ENCODE measurements around the gene ERBIN. TPM values are rescaled to one million over a fixed set of nuclear protein-coding genes. Genes with fewer than 3 reads are reported as not detected.

ERBIN gene
- total and polyA plus RNA-seq, 2 experiments from 2014 or later: 32.9 to 117 TPM

DNA sequence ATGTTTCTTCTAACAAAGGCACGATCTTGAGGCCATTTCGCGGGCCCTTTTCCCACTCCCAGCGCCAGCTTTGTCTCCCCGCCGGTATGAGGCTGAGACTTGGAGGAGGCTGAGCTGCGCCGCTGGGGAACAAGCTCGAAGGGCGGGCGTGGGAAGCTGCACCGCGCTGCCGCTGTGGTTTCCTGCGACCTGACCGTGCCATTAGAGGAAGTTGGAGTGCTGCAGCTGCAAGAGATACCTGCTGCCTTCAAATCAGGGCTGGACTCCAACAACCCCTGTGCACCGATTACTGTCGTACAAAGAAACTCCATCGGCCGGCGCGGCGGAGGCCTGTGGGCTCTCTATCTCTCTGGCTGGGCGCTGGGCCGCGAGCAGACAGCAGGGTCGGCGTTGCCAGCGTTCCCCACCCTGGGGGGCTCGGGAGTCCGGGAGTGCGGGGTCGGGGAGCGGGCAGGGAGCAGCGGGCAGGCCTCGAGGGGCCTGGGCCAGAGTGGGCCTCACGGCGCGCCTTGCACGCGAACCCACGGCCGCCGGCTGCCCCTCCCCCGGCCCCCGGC is 1.3 kb upstream of the ERBIN start:
- H3K79me2 ChIP-seq: peaks cover 36% of the 10 kb centered on the region
- DNase-seq (ENCODE audit: low spot score): peak; percentile 74
- WGBS (ENCODE audit: low lambda C conversion rate, missing lambda C conversion rate): under 1% methylated on average over 29 of the region's 46 CpGs
- peak overlapping the region; percentile 100 for H3K27ac ChIP-seq
- TF ChIP-seq, protein P1, sequence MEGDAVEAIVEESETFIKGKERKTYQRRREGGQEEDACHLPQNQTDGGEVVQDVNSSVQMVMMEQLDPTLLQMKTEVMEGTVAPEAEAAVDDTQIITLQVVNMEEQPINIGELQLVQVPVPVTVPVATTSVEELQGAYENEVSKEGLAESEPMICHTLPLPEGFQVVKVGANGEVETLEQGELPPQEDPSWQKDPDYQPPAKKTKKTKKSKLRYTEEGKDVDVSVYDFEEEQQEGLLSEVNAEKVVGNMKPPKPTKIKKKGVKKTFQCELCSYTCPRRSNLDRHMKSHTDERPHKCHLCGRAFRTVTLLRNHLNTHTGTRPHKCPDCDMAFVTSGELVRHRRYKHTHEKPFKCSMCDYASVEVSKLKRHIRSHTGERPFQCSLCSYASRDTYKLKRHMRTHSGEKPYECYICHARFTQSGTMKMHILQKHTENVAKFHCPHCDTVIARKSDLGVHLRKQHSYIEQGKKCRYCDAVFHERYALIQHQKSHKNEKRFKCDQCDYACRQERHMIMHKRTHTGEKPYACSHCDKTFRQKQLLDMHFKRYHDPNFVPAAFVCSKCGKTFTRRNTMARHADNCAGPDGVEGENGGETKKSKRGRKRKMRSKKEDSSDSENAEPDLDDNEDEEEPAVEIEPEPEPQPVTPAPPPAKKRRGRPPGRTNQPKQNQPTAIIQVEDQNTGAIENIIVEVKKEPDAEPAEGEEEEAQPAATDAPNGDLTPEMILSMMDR (IDR thresholded peaks at IDR 0.05; ENCODE audit: poor library complexity): no peak
- TF ChIP-seq EZH2 (IDR thresholded peaks at IDR 0.05; ENCODE audit: borderline replicate concordance) (no peak), EZH2phosphoT487 (IDR thresholded peaks at IDR 0.05; ENCODE audit: low read depth, severe bottlenecking, unreplicated experiment) (no peak)
- H3K9me3 ChIP-seq (ENCODE audit: low read depth): no peaks in the 10 kb centered on the region
- H2AFZ ChIP-seq: peak overlapping the region; percentile 15
- peaks cover 24% of the 10 kb centered on the region for H4K20me1 ChIP-seq (ENCODE audit: insufficient read depth, poor library complexity, severe bottlenecking)
- H3K9me2 ChIP-seq (replicated peaks; ENCODE audit: insufficient read depth): no peaks in the 10 kb centered on the region
- peak overlapping the region; percentile 60 for H3K4me3 ChIP-seq
- H3K4me2 ChIP-seq: peak overlapping the region; percentile 85
- no peaks in the 10 kb centered on the region for H3K36me3 ChIP-seq (replicated peaks; ENCODE audit: insufficient read depth, low read depth)
- peaks cover 27% of the 10 kb centered on the region for H3K4me1 ChIP-seq (ENCODE audit: insufficient read depth)
- H3K27me3 ChIP-seq: no peaks in the 10 kb centered on the region

DNA sequence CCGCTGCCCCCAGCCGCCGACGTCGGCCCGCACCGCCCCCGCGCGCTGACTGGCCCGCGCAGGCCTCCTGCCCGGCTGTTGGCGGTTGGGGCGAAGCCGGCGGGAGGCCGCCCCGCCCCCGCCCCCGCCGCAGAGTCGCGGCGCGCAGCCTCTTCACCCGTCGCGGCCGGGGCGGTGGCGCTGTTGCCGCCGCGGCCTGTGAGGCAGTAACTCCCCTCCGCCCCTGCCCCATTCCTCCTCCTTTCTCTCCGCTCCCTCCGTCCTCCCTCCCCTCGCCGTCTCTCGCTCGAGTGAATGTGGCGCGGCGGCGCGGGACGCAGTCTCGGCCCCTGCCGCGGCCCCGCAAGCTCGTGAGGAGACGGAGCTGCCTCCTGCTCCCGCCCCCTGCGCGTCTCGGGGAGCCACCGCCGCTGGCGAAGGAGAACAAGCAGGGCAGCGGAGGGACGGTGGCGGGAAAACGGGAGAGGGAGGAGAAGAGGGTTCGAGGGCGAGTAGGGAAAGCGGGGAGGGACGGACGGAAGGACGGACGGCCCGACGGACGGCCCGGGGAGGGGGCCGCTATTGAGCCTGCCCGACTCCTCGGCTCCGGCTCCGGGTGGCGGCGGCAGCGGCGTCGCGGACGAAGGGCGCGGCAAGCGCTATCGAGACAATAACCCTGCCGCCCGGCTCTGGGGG is 637 bp upstream of the ERBIN start:
- DNase-seq (ENCODE audit: low spot score): peak; percentile 97
- Histone ChIP-seq H3K36me3 (replicated peaks; ENCODE audit: insufficient read depth, low read depth) (no peaks in the 10 kb centered on the region), H3K4me1 (ENCODE audit: insufficient read depth) (peaks cover 27% of the 10 kb centered on the region), H3K27ac (peak overlapping the region; percentile 100), H3K4me2 (peak overlapping the region; percentile 85), H3K27me3 (no peaks in the 10 kb centered on the region), H3K9me2 (replicated peaks; ENCODE audit: insufficient read depth) (no peaks in the 10 kb centered on the region), H4K20me1 (ENCODE audit: insufficient read depth, poor library complexity, severe bottlenecking) (peaks cover 29% of the 10 kb centered on the region), H3K4me3 (peak overlapping the region; percentile 70), H3K79me2 (peaks cover 42% of the 10 kb centered on the region), H2AFZ (peak overlapping the region; percentile 30), H3K9me3 (ENCODE audit: low read depth) (no peaks in the 10 kb centered on the region)
- under 1% methylated on average over 30 of the region's 94 CpGs for WGBS (ENCODE audit: low lambda C conversion rate, missing lambda C conversion rate)
- no peak for TF ChIP-seq EZH2 (IDR thresholded peaks at IDR 0.05; ENCODE audit: borderline replicate concordance)
- TF ChIP-seq, protein P1 (IDR thresholded peaks at IDR 0.05; ENCODE audit: poor library complexity): peak; percentile 33

DNA sequence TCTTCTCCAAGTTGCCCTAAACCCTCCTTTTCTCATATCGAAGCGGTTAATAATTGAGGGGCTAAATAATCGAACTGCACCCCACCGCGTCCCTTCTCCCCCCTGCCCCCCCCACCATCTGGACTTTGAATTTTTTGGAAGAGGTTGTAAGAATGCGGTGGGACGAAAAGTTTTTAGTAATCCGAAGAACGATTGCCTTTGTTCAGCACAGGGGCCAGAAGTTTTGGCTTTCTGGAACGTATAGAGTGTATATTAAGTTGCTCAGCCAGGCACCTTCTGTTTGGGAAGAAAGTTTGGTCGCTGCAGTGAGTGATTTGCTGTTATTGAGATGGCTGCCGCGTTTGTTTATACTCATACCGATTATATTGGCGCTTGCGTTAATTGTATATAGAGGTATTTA is 518 bp downstream of the ERBIN start:
- TF ChIP-seq EZH2 (IDR thresholded peaks at IDR 0.05; ENCODE audit: borderline replicate concordance) (no peak), EZH2phosphoT487 (IDR thresholded peaks at IDR 0.05; ENCODE audit: low read depth, severe bottlenecking, unreplicated experiment) (no peak)
- TF ChIP-seq, protein P1 (IDR thresholded peaks at IDR 0.05; ENCODE audit: poor library complexity): no peak
- no peaks in the 10 kb centered on the region for H3K27me3 ChIP-seq
- peak overlapping the region; percentile 100 for H3K27ac ChIP-seq
- H4K20me1 ChIP-seq (ENCODE audit: insufficient read depth, poor library complexity, severe bottlenecking): peaks cover 41% of the 10 kb centered on the region
- H3K4me3 ChIP-seq: peak overlapping the region; percentile 70
- peaks cover 54% of the 10 kb centered on the region for H3K79me2 ChIP-seq
- peak overlapping the region; percentile 30 for H2AFZ ChIP-seq
- H3K4me2 ChIP-seq: peak overlapping the region; percentile 73
- DNase-seq (ENCODE audit: low spot score): peak; percentile 33
- no peaks in the 10 kb centered on the region for H3K9me2 ChIP-seq (replicated peaks; ENCODE audit: insufficient read depth)
- peaks cover 24% of the 10 kb centered on the region for H3K4me1 ChIP-seq (ENCODE audit: insufficient read depth)
- WGBS (ENCODE audit: low lambda C conversion rate, missing lambda C conversion rate): under 1% methylated on average over 15 of the region's 16 CpGs
- H3K9me3 ChIP-seq (ENCODE audit: low read depth): no peaks in the 10 kb centered on the region
- H3K36me3 ChIP-seq (replicated peaks; ENCODE audit: insufficient read depth, low read depth): no peaks in the 10 kb centered on the region

Data from hepatocyte (in vitro differentiated cells).